Measurements from ENCODE around the gene PTCRA. TPM values are rescaled to one million over a fixed set of nuclear protein-coding genes. Genes with fewer than 3 reads are reported as not detected.

Gene PTCRA
- total and polyA plus RNA-seq, 2 of the 4 experiments (the other 2 are of a cell fraction): not detected

DNA sequence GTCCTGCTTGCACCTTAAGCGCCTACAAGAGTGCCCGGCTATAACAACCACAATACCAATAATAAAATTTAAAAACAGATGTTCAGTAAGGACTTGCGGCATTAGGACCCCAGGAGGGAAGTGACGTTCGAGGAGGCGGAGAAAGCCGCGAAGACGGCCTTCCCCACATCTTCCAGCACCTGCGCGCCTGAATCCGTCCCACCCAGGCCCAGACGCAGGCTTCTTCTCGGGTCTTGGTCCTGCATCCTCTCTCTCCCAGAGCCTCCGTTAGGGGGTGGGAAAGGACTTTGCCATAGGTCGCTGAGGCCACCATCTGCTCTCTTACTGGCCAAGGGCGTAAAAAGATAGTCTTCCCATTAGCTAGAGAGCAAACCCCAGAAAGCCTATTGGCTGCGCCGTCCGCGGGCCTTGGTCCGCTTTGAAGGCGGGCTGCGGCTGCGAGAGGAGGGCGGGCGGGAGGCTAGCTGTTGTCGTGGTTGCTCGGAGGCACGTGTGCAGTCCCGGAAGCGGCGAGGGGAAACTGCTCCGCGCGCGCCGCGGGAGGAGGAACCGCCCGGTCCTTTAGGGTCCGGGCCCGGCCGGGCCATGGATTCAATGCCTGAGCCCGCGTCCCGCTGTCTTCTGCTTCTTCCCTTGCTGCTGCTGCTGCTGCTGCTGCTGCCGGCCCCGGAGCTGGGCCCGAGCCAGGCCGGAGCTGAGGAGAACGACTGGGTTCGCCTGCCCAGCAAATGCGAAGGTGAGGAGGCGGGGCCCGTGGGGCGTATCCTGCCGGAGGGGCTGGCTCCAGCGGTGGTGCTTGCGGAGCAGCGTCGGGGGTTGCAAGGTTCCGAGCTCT, 13.3 kb downstream of the PTCRA start, which contains the start of gene CNPY3:
CNPY3 (plus strand) TSS at position 495 of the 835 bp plus-strand sequence; CDS start at position 586, 91 bp downstream.
- CTCF ChIA-PET: interaction anchor here (0.5 kb wide), 1 partner anchor 173 kb away, joined by 3 read pairs; no protein-coding TSS in a partner anchor
- TF ChIP-seq, protein P1, sequence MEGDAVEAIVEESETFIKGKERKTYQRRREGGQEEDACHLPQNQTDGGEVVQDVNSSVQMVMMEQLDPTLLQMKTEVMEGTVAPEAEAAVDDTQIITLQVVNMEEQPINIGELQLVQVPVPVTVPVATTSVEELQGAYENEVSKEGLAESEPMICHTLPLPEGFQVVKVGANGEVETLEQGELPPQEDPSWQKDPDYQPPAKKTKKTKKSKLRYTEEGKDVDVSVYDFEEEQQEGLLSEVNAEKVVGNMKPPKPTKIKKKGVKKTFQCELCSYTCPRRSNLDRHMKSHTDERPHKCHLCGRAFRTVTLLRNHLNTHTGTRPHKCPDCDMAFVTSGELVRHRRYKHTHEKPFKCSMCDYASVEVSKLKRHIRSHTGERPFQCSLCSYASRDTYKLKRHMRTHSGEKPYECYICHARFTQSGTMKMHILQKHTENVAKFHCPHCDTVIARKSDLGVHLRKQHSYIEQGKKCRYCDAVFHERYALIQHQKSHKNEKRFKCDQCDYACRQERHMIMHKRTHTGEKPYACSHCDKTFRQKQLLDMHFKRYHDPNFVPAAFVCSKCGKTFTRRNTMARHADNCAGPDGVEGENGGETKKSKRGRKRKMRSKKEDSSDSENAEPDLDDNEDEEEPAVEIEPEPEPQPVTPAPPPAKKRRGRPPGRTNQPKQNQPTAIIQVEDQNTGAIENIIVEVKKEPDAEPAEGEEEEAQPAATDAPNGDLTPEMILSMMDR (conservative IDR thresholded peaks at IDR 0.05; ENCODE audit: low read depth, low read length): no peak
- TF ChIP-seq RFX5 (IDR thresholded peaks at IDR 0.05; ENCODE audit: low read depth, low read length): no peak
- no peak for TF ChIP-seq CEBPB (IDR thresholded peaks at IDR 0.05; ENCODE audit: low read depth, low read length)
- TF ChIP-seq SMC3 (IDR thresholded peaks at IDR 0.05; ENCODE audit: low read depth, low read length): no peak
- no peak for TF ChIP-seq NFE2L2 (IDR thresholded peaks at IDR 0.05; ENCODE audit: low read depth, low read length)
- no peak for TF ChIP-seq RCOR1 (IDR thresholded peaks at IDR 0.05; ENCODE audit: insufficient replicate concordance, low read length)
- peak; percentile 97 for TF ChIP-seq MXI1 (IDR thresholded peaks at IDR 0.05; ENCODE audit: borderline replicate concordance, low read depth, low read length)
- TF ChIP-seq POLR2A (IDR thresholded peaks at IDR 0.05; ENCODE audit: low read depth, low read length): peak; percentile 56; the same call in 1 of the 2 replicates
- TF ChIP-seq, protein P2, sequence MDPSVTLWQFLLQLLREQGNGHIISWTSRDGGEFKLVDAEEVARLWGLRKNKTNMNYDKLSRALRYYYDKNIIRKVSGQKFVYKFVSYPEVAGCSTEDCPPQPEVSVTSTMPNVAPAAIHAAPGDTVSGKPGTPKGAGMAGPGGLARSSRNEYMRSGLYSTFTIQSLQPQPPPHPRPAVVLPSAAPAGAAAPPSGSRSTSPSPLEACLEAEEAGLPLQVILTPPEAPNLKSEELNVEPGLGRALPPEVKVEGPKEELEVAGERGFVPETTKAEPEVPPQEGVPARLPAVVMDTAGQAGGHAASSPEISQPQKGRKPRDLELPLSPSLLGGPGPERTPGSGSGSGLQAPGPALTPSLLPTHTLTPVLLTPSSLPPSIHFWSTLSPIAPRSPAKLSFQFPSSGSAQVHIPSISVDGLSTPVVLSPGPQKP (IDR thresholded peaks at IDR 0.05; ENCODE audit: borderline replicate concordance, low read depth, low read length): no peak
- TF ChIP-seq MAZ (IDR thresholded peaks at IDR 0.05; ENCODE audit: borderline replicate concordance, low read depth, low read length): no peak
- no peak for TF ChIP-seq CHD1 (IDR thresholded peaks at IDR 0.05; ENCODE audit: low read depth, low read length)
- peak; percentile 87 for TF ChIP-seq BHLHE40 (IDR thresholded peaks at IDR 0.05; ENCODE audit: low read depth, low read length)
- TF ChIP-seq RAD21 (IDR thresholded peaks at IDR 0.05; ENCODE audit: low read length): no peak

More for the DNA sequence above, 13.3 kb downstream of the PTCRA start, which contains the start of gene CNPY3:
- peak within 1 kb of the TSS; percentile 90 for H4K5ac ChIP-seq (ENCODE audit: low read depth, low read length)
- intact Hi-C loops (cut with micrococcal nuclease): loop anchor here (2.0 kb wide), 1 partner anchor 50 kb away; the partner anchor contains the start of gene PEX6
- dilution Hi-C loops (cut with HindIII; ENCODE audit: low sequenced_read_pairs, unreplicated experiment): no loop called here
- 0 out of 2 replicates have a peak, but pooled peaks cover under 1% of the 10 kb centered on the region for H3K9me1 ChIP-seq (ENCODE audit: insufficient read depth, low read length)
- peaks cover 7% of the 10 kb centered on the region for H3K4me1 ChIP-seq (ENCODE audit: control insufficient read depth, insufficient read depth, low read length)
- H2BK120ac ChIP-seq (ENCODE audit: low read depth, low read length): peak within 1 kb of the TSS; percentile 21; the same call in 1 of the 2 replicates
- H4K20me1 ChIP-seq (ENCODE audit: insufficient read depth, low read length): peaks cover 3% of the 10 kb centered on the region; the same call in 1 of the 2 replicates
- H3K23ac ChIP-seq (ENCODE audit: low read depth, low read length): peak within 1 kb of the TSS; percentile 77
- peak within 1 kb of the TSS; percentile 49 for H4K91ac ChIP-seq (ENCODE audit: insufficient read depth, low read depth, low read length)
- H3K4me2 ChIP-seq (ENCODE audit: low read depth, low read length): peak within 1 kb of the TSS; percentile 90
- H3K14ac ChIP-seq (replicated peaks; ENCODE audit: low read depth, low read length): peak within 1 kb of the TSS; percentile 82
- H4K8ac ChIP-seq (ENCODE audit: low read depth in 2 of 2, low read length in 2 of 2): peak within 1 kb of the TSS; percentile 93 to 97
- H2AFZ ChIP-seq (replicated peaks; ENCODE audit: low read length, poor library complexity): peak within 1 kb of the TSS; percentile 95
- H3K27ac ChIP-seq (ENCODE audit: insufficient read depth, low read length): peak within 1 kb of the TSS; percentile 82
- DNase-seq (peak; percentile 98), ATAC-seq (ENCODE audit: low read depth) (peak; percentile 93)
- peak within 1 kb of the TSS; percentile 54; the same call in 1 of the 2 replicates for H2AK5ac ChIP-seq (ENCODE audit: low read depth, low read length)
- H3K27me3 ChIP-seq (ENCODE audit: control insufficient read depth, insufficient read depth, low read length): no peaks in the 10 kb centered on the region
- H3K9me3 ChIP-seq (ENCODE audit: control insufficient read depth, insufficient read depth, low read length): no peaks in the 10 kb centered on the region
- peaks cover 26 to 36% of the 10 kb centered on the region in 2 experiments for H3K79me1 ChIP-seq (ENCODE audit: low read depth in 1 of 2, low read length in 2 of 2)
- H3K4ac ChIP-seq (ENCODE audit: low read depth, low read length): peak within 1 kb of the TSS; percentile 88
- peak within 1 kb of the TSS; percentile 65 for H3K18ac ChIP-seq (ENCODE audit: low read depth, low read length)
- peak within 1 kb of the TSS; percentile 74 for H3K4me3 ChIP-seq (ENCODE audit: insufficient read depth, low read depth, low read length)
- H2BK5ac ChIP-seq (ENCODE audit: low read depth, low read length, poor library complexity, severe bottlenecking): peak within 1 kb of the TSS; percentile 80
- peak within 1 kb of the TSS; percentile 39; the same call in 1 of the 3 replicates for H2BK15ac ChIP-seq (ENCODE audit: low read depth, low read length)
- 0 out of 2 replicates have a peak within 1 kb of the TSS, but pooled peaks have one; percentile 1 for H2BK20ac ChIP-seq (ENCODE audit: low read depth, low read length)
- in situ Hi-C loops (cut with MboI; ENCODE audit: low sequenced_read_pairs): no loop called here
- BruUV-seq (replicated peaks): no TSS peak
- WGBS, 2 experiments (ENCODE audit: extremely low coverage in 2 of 2, insufficient read length in 1 of 2): 0% methylated on average over 21 of the region's 63 CpGs; no CpG with 5 or more reads in 1 of the 2 experiments
- peak within 1 kb of the TSS; percentile 92 for H2AK9ac ChIP-seq (replicated peaks; ENCODE audit: low read depth, low read length, poor library complexity)
- POLR2A ChIA-PET (ENCODE audit: unreplicated experiment): interaction anchor here (0.6 to 1.3 kb wide), 6 partner anchors 11 to 153 kb away, joined by 3 to 4 read pairs (median 4); partner anchors contain the start of genes PPP2R5D and RRP36
- H3K56ac ChIP-seq (ENCODE audit: extremely low read depth, insufficient read depth, low read length): peak within 1 kb of the TSS; percentile 86
- peak within 1 kb of the TSS; percentile 69 for H3K9ac ChIP-seq (ENCODE audit: low read depth, low read length)
- no peaks in the 10 kb centered on the region; the same call in 1 of the 2 replicates for H3K36me3 ChIP-seq (ENCODE audit: control insufficient read depth, insufficient read depth, low read length)
